IPS DF 19.7 (cell line): Measurements from ENCODE around the gene IL18RAP.

Experiments
- DNase-seq: peaks from one replicate; pipeline ENCODE4 v3.0.0-alpha.2; 2013; ENCODE audit warnings: low read depth, low spot score

Gene IL18RAP

DNA sequence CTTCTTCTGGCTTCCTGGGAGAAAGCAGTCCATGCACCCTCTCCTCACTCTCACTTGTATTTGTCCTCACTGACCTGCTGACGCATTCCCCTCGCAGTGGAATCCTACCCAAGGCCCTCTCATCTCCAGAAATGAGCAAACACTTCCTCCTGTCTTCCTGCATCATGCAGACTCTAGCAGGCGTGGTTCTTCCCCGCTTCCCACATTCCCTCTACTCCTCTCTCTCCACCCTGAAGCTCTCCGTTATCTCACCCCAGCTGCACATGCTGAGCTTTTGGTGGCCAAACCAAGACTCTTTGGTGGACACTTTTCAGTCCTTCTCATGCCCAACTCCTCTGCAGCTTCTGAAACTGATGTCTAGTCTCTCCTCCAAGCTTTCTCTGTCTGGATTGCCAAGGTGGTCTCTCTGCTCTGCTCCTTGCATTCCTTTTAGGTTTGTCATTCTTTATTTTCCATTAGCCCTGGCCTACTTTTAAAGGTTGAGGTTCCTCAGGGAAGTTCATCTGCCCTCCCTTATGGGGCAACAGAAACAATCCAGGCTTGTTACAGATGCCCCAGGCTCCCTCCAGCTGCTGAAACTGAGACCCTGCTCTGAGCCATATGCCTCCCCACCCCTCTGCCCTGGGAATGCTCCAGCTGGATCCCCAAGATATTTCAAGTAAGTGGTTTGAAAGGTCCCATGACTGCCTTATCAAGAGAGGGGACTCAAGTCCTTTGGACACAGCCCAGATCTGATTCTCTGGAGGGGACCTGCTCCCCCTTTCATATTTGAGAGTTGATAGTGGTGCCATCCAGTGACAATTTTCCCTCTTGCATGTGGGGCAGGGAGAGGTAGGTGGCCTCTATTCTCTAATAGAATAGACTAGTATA is 835 bp upstream of the IL18RAP start:
- DNase-seq: no peak

DNA sequence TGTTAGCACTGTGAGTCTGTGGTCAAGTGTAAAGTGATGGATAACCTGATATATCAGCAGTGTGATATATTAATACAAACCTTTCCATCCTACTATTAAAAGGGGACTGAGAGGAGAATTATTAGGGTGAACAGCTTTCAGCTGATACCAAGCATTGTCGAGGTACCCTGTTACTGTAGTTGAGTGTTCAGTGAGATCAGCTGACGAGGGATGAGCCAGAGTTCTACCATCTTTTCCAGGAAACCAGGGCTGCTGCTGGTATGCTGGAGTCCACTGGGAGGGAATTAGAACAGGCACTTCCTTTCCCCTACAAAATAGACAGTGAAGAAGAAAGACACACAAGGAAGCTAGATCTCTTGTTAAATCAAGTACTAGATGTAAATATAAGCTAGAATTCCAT is 408 bp downstream of the IL18RAP start:
- no peak for DNase-seq

DNA sequence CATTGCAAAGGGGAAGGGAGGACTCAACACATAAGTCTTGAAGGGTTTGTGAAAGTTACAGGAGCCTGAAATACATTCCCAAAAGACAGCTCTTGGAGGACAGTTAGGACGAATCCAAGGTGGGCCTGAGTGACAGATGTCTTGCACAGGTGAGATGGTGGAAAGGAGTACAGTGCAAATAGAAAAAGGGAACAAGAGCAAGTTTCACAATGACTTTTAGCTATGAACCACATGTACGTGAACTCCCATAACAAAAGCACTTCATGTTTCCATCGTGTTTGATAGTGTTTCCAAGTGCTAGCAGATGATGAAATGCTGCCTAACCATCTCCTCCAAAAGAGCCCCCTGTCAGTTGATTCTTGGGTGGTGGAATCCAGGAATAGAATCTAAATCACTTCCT is 1.8 kb downstream of the IL18RAP start:
- DNase-seq: no peak

DNA sequence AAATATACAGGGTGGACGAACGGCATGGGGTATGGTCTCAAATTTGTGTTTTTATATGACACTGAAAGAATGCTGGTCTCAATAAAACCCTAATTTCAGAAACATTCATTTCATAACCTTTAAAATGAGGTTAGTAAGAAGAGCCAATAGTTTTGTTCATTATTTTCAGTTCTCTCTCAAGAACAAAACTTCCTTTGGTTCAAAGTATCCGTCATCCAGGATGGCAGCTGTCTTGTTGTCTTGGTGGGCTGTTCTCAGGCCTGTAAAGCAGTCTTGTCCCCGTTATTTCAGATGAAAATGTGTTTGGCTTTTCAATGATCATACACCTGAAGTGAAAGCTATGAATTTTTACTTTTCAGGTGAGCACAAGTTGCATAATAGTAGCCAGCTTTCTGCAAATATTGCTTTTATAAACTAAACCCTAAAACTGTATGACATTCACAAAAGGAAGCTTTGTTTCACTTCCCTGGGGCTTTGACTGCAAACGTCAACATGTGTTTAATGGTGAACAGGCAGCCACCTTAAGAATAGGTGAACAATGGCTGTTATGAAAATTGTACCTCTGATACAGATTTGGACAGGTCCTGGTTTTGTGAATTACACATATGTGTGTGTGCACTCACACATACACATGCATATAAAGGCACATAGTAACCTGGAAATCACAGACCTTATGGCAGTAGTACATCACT is 2.6 kb downstream of the IL18RAP start:
- no peak for DNase-seq

DNA sequence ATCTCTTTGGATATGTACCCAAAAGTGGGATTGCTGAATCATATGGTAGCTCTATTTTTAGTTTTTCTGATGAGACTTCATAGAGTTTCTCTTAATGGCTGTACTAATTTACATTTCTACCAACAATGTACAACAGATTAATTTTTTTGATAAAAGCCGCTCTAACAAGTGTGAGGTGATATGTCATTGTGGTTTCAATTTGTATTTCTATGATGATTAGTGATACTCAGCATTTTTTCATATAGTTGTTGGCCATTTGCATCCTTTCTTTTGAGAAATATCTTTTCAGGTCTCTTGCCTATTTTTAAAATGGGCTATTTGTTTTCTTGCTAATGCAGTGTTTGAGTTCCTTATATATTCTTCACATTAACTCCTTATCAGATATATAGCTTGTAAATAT is 4.3 kb downstream of the IL18RAP start:
- DNase-seq: no peak

DNA sequence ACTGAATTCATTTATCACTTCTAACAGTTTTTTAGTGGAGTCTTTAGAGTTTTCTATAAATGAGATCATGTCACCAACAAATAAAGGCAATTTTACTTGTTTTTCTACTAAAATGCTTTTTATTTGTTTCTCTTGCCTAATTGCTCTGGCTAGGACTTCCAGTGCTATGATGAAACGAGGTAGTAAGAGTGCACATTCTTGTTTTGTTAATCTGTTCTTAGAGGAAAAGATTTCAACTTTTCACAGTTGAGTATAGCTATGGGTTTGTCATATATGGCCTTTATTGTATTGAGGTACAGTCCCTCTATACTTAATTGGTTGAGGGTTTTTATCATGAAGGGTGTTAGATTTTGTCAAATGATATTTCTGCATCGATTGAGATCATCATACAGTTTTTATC is 5.6 kb downstream of the IL18RAP start:
- no peak for DNase-seq

DNA sequence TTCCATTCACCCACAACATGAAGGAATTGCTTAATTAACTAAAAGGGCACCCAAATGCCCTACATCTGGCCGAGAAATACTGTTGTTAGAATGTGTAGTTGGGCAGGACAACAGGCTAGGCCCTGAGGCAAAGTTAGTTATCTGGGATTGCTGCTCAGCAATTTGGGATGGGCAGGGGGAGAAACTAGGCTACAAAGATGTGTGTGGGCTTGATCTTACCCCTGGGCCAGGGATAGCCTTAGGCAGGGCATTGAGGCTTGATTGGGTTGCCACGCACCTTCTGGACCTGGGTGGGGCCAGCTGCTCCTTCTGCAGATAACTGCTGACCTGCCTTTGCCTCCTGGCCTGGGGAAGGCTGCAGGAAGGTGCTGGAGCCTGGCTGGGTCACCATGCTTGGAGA is 9.4 kb downstream of the IL18RAP start:
- no peak for DNase-seq

DNA sequence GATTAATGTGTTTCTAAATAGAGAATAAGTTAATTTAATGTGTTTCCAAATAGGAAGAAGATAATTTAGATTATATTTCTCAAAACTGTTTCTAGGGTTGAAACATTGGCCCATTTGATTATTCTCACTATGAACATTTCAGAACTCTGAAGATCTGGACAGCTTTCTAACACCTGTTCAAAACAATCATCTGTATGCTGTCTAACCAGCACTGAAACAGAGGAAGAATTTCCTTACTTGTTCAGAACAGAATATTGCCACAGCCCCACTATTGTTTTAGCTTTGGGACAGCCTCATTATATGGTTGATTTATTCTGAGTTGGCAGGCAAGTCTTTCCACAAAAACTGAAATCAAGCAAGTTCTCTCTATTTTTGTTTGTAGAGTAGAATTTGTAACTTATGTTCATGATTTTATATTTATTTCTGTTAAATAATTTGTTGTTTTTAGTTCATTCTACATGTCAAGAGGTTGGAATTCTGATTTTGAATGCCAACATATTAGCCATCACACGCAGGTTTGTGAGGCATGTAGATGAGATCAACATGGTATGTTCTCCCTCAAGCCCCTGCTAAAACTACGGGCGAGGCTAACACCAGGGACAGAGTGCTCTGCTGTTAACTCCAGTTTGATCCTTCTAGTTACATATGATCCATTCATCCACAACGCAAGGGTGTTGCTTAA is 11.2 kb downstream of the IL18RAP start:
- no peak for DNase-seq

DNA sequence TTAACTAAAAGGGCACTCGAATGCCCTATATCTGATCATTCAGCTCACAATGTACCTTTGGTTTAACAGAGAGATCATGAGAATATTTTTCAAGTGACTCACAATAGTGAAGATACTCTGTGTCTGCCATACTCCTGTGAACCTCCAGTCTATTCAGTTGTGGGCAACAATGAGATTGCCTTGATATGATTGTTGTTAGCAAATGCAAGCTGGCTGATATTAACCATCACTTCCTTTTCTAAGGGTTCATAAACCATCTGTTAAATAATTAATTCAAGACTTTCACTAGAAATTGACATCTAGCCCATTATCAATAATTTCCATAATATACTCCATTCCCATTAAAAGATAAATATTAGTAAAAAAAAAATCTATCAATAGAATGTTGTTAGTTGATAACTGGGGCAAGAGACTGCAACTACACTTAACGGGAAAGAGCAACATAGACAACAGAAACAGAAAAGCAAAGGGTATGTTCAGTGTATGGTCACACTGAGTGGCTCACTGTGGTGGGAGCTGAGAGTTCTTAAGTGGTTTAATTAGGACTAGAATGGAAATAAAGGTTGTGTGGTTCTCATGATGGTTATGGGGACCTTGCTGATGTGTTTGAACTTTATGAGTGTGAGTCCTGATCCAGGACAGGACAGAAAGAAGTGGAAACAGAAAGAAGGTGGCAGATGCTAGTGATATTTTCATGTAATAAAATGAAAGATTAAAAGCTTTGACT is 11.9 kb downstream of the IL18RAP start:
- no peak for DNase-seq

DNA sequence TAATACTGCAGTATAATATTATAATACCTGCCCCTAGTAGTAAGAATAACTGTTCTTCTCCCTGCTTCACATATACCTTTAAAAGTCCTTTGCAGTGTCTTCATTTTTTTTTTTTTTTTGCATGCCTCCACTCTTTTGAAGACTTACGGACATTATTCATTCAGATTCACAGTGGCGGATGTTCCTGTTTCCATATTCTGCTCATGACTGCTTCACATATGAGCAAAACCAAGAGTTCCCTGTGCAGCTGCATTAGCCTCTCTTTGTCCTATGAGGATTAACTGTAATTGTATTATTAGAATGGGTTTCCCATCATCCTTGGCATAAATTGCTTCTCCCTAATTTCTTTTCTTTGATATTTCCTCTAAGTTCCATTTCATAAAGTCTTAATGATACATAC is 12.8 kb downstream of the IL18RAP start:
- no peak for DNase-seq

DNA sequence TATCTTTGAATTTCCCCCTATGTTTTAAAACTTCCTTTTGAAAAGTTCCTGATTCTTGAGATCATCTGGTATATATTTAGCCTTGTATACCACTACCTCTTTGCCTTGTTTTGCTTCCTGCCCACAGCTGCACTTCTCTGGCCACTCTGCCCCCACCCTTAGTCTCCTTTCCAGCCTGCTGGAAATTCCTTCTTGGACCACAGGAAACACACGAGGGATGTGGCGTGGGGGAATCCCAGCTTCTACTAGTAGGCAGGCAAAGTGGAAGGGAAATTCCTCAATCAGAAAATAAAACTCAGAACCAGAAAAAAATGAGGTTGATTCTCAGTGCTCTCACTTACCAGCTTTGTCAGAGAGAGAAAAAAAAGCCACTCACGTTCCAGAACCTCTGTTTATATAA is 13.4 kb downstream of the IL18RAP start:
- DNase-seq: no peak

DNA sequence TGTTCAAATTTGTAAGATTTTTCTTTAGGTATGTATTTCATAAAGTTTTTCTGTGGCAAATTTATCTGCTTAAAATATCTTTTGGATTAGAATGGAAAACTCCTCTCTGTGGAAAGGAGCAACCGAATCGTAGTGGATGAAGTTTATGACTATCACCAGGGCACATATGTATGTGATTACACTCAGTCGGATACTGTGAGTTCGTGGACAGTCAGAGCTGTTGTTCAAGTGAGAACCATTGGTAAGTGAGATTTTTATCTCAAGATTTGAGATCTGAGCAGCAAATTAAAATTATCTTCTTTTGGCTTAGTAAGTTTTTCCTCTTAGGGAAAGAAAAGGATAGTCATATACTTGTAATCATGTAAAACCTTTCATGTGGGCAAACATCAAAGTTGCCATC is 14.2 kb downstream of the IL18RAP start:
- DNase-seq: no peak

DNA sequence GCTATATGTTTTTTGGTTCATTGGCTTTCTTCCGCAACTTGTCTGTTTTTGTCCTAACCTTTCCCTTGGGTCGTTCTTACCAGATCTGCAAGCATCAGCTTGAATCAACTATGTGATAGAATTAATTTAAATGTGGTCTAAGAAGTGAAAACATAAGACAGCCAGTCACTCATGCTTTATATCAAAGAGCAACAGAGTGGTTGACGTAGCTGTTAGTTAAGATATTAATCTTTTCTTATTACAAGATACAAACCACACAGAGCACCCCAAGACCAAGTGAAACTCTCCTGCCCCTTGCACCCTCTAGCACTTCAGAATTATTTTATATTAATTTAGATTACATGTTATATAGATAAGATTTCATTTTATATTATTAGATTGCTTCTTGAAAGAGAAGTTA is 15.2 kb downstream of the IL18RAP start:
- no peak for DNase-seq

DNA sequence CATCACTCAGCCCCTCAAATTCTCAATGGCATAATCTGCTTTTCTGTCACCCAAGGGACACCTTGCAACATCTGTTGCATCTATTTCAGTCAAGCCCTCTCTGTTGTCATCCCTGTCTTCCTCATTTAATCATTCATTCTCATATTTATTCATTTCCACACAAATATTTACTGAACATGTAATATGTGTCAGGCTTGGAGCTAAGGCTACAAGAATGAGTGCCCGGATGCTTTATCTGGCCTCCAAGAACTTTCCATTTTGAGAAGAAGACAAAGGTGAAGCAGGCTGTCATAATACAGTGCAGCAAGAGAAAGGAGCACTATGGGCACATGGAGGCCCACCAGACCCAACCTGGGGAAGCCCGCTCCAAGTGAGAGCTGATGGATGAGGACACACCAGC is 15.6 kb downstream of the IL18RAP start:
- DNase-seq: no peak

DNA sequence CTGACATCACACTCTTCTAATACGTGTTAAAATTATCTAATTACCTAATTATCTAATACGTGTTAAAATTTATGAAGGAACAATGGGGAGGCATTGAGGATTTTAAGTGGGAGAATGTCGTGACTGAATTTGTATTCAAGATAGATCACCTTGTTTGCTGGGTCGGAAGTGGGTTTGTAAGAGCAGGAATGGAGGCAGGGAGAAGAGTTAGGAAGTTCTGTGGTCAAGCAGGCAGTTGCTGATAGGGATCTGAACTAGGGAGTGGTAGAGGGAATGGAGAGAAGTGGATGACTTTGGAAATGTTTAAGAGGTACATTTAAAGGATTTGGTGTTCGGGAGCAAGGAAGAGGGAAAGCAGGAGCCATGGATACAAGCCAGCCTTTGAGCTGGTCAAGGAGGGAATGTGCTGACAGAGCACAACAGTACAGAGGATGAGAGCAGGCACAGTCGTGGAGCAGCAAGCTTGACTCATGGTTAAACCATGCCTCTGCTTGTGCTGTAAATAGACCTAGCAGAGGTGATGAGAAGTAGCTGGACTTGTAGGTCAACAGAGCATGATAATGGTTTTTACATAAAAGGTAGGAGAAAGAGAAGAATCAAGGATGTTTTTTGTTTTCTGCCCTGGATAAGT is 16.2 kb downstream of the IL18RAP start:
- no peak for DNase-seq

DNA sequence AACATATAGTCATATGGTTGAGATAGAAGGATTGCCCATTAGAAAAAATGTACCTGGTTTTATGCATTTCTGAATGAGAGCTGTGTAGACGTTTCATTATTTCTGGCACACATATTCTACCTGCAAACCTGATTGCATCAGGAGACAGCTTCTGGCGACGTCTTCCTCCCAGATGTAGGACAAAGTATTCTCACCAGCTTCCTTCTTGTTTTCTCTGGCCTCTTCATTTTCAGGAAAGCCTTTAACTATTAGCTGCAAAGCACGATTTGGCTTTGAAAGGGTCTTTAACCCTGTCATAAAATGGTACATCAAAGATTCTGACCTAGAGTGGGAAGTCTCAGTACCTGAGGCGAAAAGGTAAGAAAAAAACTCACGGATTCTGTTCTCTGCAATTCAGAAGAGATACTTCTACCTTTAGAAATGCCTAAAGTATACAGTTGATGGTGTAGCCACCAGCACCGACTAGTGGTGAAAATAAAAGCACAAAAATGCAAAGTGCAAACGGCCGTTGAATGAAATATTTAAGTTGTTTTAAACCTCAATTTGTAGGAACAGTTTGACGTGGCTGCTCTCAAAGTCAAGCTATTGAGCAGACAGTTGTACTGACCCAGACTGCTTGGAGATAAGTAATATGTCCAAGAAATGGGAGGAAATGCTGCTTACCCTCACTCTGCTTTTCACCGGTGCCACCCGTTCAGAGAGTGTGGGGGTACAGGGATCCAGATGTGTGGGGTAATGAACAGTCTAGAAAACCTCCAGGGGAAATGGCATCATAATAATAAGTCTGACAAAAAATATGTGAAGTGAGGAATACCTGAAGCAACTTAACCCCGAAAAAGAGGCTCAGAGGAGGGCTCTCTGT is 20.2 kb downstream of the IL18RAP start:
- DNase-seq: no peak

DNA sequence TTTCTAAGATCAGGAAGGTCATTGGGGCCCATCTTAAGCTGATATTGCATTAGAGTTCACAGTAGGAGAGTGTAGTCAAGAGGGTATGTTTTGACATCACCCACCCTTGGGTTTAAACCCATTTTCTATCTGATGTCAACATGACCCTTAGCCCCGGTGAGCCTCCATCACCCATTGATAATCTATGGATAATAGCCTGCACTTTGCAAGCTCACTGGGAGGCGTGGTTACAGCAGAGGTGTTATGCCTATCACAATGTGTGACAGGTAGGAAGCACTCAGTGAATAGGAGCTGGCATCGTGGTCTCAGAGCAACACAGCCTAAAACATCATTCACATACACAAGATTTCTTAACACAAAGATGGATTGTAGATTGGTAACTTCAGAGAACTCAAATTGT is 21.3 kb downstream of the IL18RAP start:
- DNase-seq: no peak

DNA sequence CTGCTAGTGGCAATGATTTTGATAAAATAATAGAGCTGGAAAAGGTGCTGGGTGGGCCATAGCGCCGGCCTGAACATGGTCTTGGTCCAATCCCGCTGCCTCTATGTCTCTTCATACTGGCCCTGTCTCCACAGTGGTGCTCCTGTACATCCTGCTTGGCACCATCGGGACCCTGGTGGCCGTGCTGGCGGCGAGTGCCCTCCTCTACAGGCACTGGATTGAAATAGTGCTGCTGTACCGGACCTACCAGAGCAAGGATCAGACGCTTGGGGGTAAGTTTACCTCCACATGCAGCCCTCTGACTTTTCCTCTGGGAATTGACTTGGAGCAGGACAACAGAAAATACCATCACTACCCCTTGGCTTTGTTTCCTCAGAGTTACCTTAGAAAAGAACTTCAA is 24.0 kb downstream of the IL18RAP start:
- no peak for DNase-seq

DNA sequence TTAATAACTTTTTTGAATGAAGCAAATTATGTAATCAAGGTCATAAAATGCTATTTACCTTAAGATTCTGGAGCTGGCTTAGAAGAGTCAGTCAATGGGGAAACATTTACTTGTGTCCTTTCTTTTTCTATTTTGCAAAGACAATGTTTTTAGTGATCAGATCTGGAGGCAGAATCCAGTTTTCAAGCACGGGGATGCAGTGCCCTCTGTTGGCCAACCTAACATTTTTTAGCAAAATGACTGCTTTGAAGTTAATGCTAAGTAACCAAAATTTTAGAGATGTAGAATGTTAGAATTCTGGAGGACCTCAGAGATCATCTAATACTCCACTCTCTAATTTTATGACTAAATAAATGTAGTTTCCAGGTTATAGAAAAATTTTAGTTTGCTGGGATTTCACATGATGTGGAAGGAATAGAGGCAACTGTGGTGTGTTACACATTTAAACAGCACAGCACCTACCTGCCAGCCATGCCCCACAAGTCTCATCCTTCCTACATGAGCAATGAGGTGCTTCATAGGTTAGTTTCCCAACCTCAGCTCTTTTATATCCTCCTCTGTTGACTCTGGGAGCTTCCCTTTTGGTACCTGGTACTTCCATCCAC is 26.5 kb downstream of the IL18RAP start:
- no peak for DNase-seq

DNA sequence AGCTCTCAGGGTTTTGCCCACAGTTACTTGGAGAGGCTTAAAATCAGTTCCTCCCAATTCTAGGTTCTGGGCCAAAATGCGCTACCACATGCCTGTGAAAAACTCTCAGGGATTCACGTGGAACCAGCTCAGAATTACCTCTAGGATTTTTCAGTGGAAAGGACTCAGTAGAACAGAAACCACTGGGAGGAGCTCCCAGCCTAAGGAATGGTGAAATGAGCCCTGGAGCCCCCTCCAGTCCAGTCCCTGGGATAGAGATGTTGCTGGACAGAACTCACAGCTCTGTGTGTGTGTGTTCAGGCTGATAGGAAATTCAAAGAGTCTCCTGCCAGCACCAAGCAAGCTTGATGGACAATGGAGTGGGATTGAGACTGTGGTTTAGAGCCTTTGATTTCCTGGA is 29.0 kb downstream of the IL18RAP start:
- DNase-seq: no peak
